Measurements from ENCODE around the gene KSR1. TPM values are rescaled to one million over a fixed set of nuclear protein-coding genes. Genes with fewer than 3 reads are reported as not detected.

KSR1 gene
- polyA plus RNA-seq, 1 of the 3 experiments (the other 2 are of a cell fraction): 7.5 TPM

- Histone ChIP-seq H3K4me3 (ENCODE audit: low read depth in 2 of 2, low read length in 1 of 2) (no peak overlapping the region), H3K9me3 (no peaks in the 10 kb centered on the region), H3K4me1 (ENCODE audit: control insufficient read depth in 1 of 2, insufficient read depth in 2 of 2, low read depth in 1 of 2, low read length in 1 of 2) (peaks cover 0 to 6% of the 10 kb centered on the region in 2 experiments; a peak in 2 of 4 replicates), H2AFZ (ENCODE audit: low read depth) (no peak overlapping the region), H4K20me1 (ENCODE audit: insufficient read depth) (no peaks in the 10 kb centered on the region), H3K4me2 (no peak overlapping the region), H3K27me3 (ENCODE audit: insufficient read depth) (no peaks in the 10 kb centered on the region), H3K9me2 (no peaks in the 10 kb centered on the region), H3F3A (replicated peaks; ENCODE audit: insufficient read depth) (no peaks in the 10 kb centered on the region), H3K27ac (ENCODE audit: low read depth in 2 of 2, low read length in 1 of 2) (no peak overlapping the region), H3K9ac (no peak overlapping the region), H3K79me2 (ENCODE audit: insufficient read depth) (no peaks in the 10 kb centered on the region), H3K36me3 (replicated peaks in 1 of 2; ENCODE audit: control insufficient read depth in 1 of 2, insufficient read depth in 2 of 2, low read length in 1 of 2) (no peaks in the 10 kb centered on the region)
- WGBS (ENCODE audit: low lambda C conversion rate): 89% methylated on average over 6 of the region's 6 CpGs
- DNase-seq: no peak
- TF ChIP-seq JUND (IDR thresholded peaks at IDR 0.05): no peak
- TF ChIP-seq ZBTB33 (IDR thresholded peaks at IDR 0.05; ENCODE audit: borderline replicate concordance, low read depth): no peak
- TF ChIP-seq TEAD4 (IDR thresholded peaks at IDR 0.05; ENCODE audit: borderline replicate concordance, insufficient read depth): no peak
- TF ChIP-seq GATA2 (CRISPR knock-in tag; IDR thresholded peaks at IDR 0.05): no peak
- TF ChIP-seq MAX (IDR thresholded peaks at IDR 0.05; ENCODE audit: low read depth): no peak
- no peak for TF ChIP-seq FOXJ3 (CRISPR knock-in tag; IDR thresholded peaks at IDR 0.05)
- TF ChIP-seq NFIC (IDR thresholded peaks at IDR 0.05; ENCODE audit: borderline replicate concordance): no peak
- TF ChIP-seq YY1 (IDR thresholded peaks at IDR 0.05; ENCODE audit: low read depth): no peak
- no peak for TF ChIP-seq TAF1 (IDR thresholded peaks at IDR 0.05; ENCODE audit: borderline replicate concordance, low read depth, low read length)
- no peak for TF ChIP-seq ELF1 (IDR thresholded peaks at IDR 0.05)
- no peak for TF ChIP-seq MEF2A (IDR thresholded peaks at IDR 0.05; ENCODE audit: borderline replicate concordance, low read depth)
- no peak for TF ChIP-seq TCF12 (IDR thresholded peaks at IDR 0.05)
- no peak for TF ChIP-seq EP300 (IDR thresholded peaks at IDR 0.05; ENCODE audit: borderline replicate concordance in 1 of 2, low read depth in 1 of 2, low read length in 1 of 2)
- no peak for TF ChIP-seq GABPA (IDR thresholded peaks at IDR 0.05; ENCODE audit: low read depth)
- no peak for TF ChIP-seq RFX5 (IDR thresholded peaks at IDR 0.05; ENCODE audit: low read length)
- TF ChIP-seq REST (IDR thresholded peaks at IDR 0.05; ENCODE audit: low read depth, low read length): no peak
- no peak for TF ChIP-seq USF2 (IDR thresholded peaks at IDR 0.05; ENCODE audit: borderline replicate concordance, low read depth, low read length)
- TF ChIP-seq RCOR1 (IDR thresholded peaks at IDR 0.05; ENCODE audit: low read length): no peak
- POLR2A ChIA-PET: no interaction called here
- CTCF ChIA-PET: interaction anchor here (0.6 to 3.4 kb wide), 5 partner anchors 11 to 141 kb away, joined by 3 to 28 read pairs (median 5); no protein-coding TSS in a partner anchor
Measured at GRCh38 chr17:27495460-27495859, 39.2 kb downstream of the KSR1 start.
